NB4 (cell line): ENCODE data around the gene CAMK2B.

ENCODE experiments used
- DNase-seq: peaks from one replicate; pipeline ENCODE4 v3.0.0; 2010; ENCODE audit warnings: low read depth
- H3K4me3 ChIP-seq: one replicate; pipeline ENCODE4 v1.5.1; 2011; ENCODE audit warnings: mild to moderate bottlenecking, low read depth, low read length, moderate library complexity
- CTCF ChIP-seq: IDR thresholded peaks from one replicate; pipeline ENCODE4 v1.5.1; 2012; ENCODE audit warnings: low read depth, low read length
- MAX ChIP-seq: IDR thresholded peaks from 2 replicates; pipeline ENCODE4 v1.6.1; 2011; ENCODE audit warnings: low read depth, low read length
- MYC ChIP-seq: IDR thresholded peaks from 2 replicates; pipeline ENCODE4 v1.6.1; 2011; ENCODE audit warnings: low read depth, low read length
- POLR2A ChIP-seq: IDR thresholded peaks from 2 replicates; pipeline ENCODE4 v1.6.1; 2011; ENCODE audit warnings: mild to moderate bottlenecking; ENCODE audit not compliant: insufficient read length; ENCODE audit errors: extremely low read depth

CAMK2B gene

DNA sequence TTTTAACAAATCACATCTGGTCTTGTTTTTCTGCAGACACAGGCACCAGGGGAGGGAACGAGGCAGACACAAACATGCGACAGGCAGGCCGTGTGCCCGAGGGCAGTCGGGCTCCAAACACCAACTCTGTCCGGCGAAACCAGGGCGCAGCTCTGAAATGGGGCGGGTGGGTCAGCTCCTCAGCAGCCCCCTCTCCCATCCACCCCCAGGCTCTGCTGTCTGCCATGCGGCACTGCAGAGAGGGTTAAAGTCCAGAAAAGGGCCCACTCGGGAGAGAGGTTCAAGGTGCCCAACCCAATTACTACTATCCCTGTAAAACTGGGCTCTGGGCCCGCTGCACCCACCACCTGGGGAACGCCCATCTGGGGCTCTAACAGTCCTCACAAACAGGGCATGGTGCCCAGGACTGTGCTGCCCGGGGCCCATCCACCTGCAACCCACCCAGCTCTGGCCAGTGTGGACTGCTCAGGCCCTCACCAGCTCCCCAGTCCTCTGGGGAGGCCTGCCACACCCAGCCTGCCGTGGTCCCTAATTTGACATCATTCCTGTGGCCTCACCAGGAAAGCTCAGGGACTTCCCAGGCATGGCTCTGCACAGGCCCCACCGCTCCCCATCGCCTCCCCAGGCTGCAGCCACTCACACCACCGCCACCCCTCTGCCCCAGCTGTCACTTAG, 105.9 kb downstream of the CAMK2B start:
- no peak overlapping the region for H3K4me3 ChIP-seq
- DNase-seq, result no peak
- TF ChIP-seq POLR2A (no peak), CTCF (no peak), MAX (no peak), MYC (no peak)

- DNase-seq, result no peak
- no peak overlapping the region for H3K4me3 ChIP-seq
- TF ChIP-seq MYC (no peak), POLR2A (no peak), MAX (no peak), CTCF (no peak)
Measured at GRCh38 chr7:44218418-44219201, 106.8 kb downstream of the CAMK2B start.

GRCh38 chr7:44217852-44218402, 107.5 kb downstream of the CAMK2B start:
- TF ChIP-seq POLR2A (no peak), CTCF (no peak), MAX (no peak), MYC (no peak)
- H3K4me3 ChIP-seq, result no peak overlapping the region
- DNase-seq, result no peak

DNA sequence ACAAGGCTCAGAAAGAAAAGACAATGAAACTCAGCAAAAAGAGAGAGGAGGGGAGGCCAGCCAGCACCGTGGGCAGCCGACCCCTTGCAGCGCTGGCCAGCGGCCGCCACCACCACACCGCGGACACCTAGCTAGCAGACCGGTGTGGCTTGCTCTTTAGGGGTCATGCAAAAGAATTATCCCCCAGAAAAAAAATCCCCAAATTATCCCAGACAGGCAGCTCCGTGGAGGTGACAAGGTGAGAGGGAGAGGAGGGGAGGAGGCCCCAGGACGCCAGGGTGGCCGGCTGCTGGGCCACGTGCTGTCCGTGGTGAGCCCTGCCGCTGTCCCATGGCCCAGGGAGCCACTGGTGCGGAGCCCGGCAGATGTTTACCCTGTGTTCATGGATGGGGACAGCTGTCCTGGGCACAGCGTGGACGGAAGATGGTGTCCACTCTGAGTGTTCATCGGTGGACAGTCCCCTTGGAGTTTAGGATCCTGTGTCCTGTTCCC, 108.1 kb downstream of the CAMK2B start:
- no peak overlapping the region for H3K4me3 ChIP-seq
- no peak for DNase-seq
- TF ChIP-seq CTCF (no peak), MAX (no peak), POLR2A (no peak), MYC (no peak)

- no peak for TF ChIP-seq POLR2A
- TF ChIP-seq MYC, result no peak
- no peak for TF ChIP-seq MAX
- TF ChIP-seq CTCF, result no peak
- DNase-seq, result no peak
- H3K4me3 ChIP-seq, result no peak overlapping the region
Measured at GRCh38 chr7:44216521-44217222, 108.7 kb downstream of the CAMK2B start.
